ENCODE data around the gene PDE4DIP.
"Not testable (repeated sequence)": the region's sequence is repeated elsewhere in the genome, so short reads cannot be mapped to it uniquely, and the experiment has no call there.

DNA sequence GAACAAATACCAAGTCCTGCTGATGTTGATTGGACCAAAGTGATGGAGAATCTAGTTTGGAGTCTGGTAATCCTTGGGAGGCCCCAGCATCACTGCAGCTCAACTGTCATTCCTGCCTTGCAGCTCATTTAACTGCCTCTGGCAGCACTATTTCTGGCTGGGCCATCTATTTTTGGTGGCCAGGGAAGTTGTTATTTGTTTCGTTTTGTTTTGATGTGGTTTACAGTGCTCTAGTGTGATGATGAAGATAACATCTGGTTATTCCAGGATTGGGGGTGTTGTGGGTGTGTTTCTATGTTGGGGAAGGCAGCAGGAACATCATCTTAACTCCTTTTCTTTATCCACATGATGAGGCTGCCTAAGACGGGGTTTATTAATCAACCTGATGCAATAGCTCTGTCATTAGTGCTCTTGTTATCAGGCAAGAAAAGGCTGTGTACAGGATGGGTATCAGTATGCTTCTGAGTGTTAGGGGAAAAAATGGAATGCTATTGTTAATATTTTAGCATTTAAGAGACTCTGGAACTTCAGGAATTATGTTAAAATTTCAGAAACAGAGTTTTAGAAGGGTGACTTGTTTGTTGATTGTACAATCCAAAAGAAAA, 35.7 kb downstream of the PDE4DIP start:
- TF ChIP-seq, protein P1, sequence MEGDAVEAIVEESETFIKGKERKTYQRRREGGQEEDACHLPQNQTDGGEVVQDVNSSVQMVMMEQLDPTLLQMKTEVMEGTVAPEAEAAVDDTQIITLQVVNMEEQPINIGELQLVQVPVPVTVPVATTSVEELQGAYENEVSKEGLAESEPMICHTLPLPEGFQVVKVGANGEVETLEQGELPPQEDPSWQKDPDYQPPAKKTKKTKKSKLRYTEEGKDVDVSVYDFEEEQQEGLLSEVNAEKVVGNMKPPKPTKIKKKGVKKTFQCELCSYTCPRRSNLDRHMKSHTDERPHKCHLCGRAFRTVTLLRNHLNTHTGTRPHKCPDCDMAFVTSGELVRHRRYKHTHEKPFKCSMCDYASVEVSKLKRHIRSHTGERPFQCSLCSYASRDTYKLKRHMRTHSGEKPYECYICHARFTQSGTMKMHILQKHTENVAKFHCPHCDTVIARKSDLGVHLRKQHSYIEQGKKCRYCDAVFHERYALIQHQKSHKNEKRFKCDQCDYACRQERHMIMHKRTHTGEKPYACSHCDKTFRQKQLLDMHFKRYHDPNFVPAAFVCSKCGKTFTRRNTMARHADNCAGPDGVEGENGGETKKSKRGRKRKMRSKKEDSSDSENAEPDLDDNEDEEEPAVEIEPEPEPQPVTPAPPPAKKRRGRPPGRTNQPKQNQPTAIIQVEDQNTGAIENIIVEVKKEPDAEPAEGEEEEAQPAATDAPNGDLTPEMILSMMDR (conservative IDR thresholded peaks at IDR 0.05; ENCODE audit: low read length): not testable (repeated sequence)
- TF ChIP-seq EZH2phosphoT487 (IDR thresholded peaks at IDR 0.05; ENCODE audit: borderline replicate concordance, low read depth, low read length): not testable (repeated sequence)
